HepG2 (cell line): ENCODE measurements around the gene DCP2. TPM values are rescaled to one million over a fixed set of nuclear protein-coding genes. Genes with fewer than 3 reads are reported as not detected.

ENCODE experiments used
- AGO1 ChIP-seq: fragments of 200-400 bp; formaldehyde crosslinking; IDR thresholded peaks from 2 replicates; pipeline ENCODE4 v1.6.1; 2017; ENCODE audit warnings: mild to moderate bottlenecking, low read depth, low read length, moderate library complexity; ENCODE audit not compliant: poor library complexity, severe bottlenecking
- CBX5 ChIP-seq: sonication (generic); formaldehyde crosslinking; IDR thresholded peaks from 2 replicates; pipeline ENCODE4 v1.4.0; 2020; ENCODE audit warnings: missing genetic modification reagents, borderline replicate concordance
- FOXK1 ChIP-seq: sonication (generic); formaldehyde crosslinking; IDR thresholded peaks from 2 replicates; pipeline ENCODE4 v1.4.0; 2020; ENCODE audit warnings: low read depth, missing genetic modification reagents, borderline replicate concordance
- HNRNPH1 ChIP-seq: fragments of 200-400 bp; formaldehyde crosslinking; optimal IDR thresholded peaks from 2 replicates; pipeline ENCODE3; 2017; ENCODE audit warnings: mild to moderate bottlenecking, low read depth, low read length
- NFIB ChIP-seq: sonication (generic); formaldehyde crosslinking; IDR thresholded peaks from 2 replicates; pipeline ENCODE4 v1.9.0; 2021; ENCODE audit warnings: missing genetic modification reagents, mild to moderate bottlenecking, borderline replicate concordance
- SNAI1 ChIP-seq: sonication (generic); formaldehyde crosslinking; IDR thresholded peaks from 2 replicates; pipeline ENCODE4 v1.5.0; 2020; ENCODE audit warnings: mild to moderate bottlenecking, missing genetic modification reagents, borderline replicate concordance
- SNAPC2 ChIP-seq: sonication (generic); formaldehyde crosslinking; IDR thresholded peaks from 2 replicates; pipeline ENCODE4 v1.8.1; 2022; ENCODE audit warnings: mild to moderate bottlenecking, missing genetic modification reagents
- SRSF1 ChIP-seq: fragments of 200-400 bp; formaldehyde crosslinking; optimal IDR thresholded peaks from 2 replicates; pipeline ENCODE3; 2017; ENCODE audit warnings: mild to moderate bottlenecking, low read depth, low read length, moderate library complexity
- TAF1 ChIP-seq: sonication (generic); formaldehyde crosslinking; IDR thresholded peaks from 2 replicates; pipeline ENCODE4 v1.4.0; 2020; ENCODE audit warnings: missing genetic modification reagents
- ZNF550 ChIP-seq: sonication (generic); formaldehyde crosslinking; IDR thresholded peaks from 2 replicates; pipeline ENCODE4 v1.4.0; 2020; ENCODE audit warnings: mild to moderate bottlenecking, missing genetic modification reagents, borderline replicate concordance
- ZNF674 ChIP-seq: sonication (generic); formaldehyde crosslinking; IDR thresholded peaks from 2 replicates; pipeline ENCODE4 v1.5.0; 2020; ENCODE audit warnings: low read depth, mild to moderate bottlenecking, missing genetic modification reagents
- ZNF891 ChIP-seq: sonication (generic); formaldehyde crosslinking; IDR thresholded peaks from 2 replicates; pipeline ENCODE4 v1.5.0; 2020; ENCODE audit warnings: mild to moderate bottlenecking, missing genetic modification reagents
- polyA plus RNA-seq, 8 experiments: library from polyadenylated mRNA; depleted of rRNA in 3 of 8; stranded (reverse) in 7 of 8; unstranded in 1 of 8; fragments of >200 nt; fragmentation: Illumina TruSeq in 4 of 8; extraction: Trizol in 4 of 8; gene quantifications; 2 replicates each; pipeline versions ENCODE4 v1.2.1 to v1.2.3, GENCODE V29; 2011 to 2016; ENCODE audit warnings: low read depth in 4 of 8, missing spikeins in 1 of 8, mixed read lengths in 1 of 8; ENCODE audit not compliant: insufficient read depth in 1 of 8
- total RNA-seq, 5 experiments: library from RNA; depleted of rRNA; stranded (reverse); fragments of >200 nt; fragmentation: Illumina TruSeq; extraction: Trizol; gene quantifications; 2 replicates each; pipeline ENCODE4 v1.2.3, GENCODE V29; 2016; ENCODE audit warnings: low read depth in 1 of 5
- TF ChIP-seq, protein P1 (sequence below): fragments of 450-650 bp; IDR thresholded peaks from 2 replicates; pipeline ENCODE4 v1.6.1; 2017
- TF ChIP-seq, protein P2 (sequence below), 2 experiments: sonication (generic) in 1 of 2; formaldehyde crosslinking in 1 of 2; IDR thresholded peaks; 2 replicates each; pipeline versions ENCODE4 v1.5.1 to v1.6.1; 2011 to 2020; ENCODE audit warnings: borderline replicate concordance in 1 of 2, low read depth in 1 of 2, low read length in 1 of 2, mild to moderate bottlenecking in 1 of 2, missing genetic modification reagents in 1 of 2, moderate library complexity in 1 of 2
- TF ChIP-seq, protein P3 (sequence below): sonication (generic); formaldehyde crosslinking; IDR thresholded peaks from 2 replicates; pipeline ENCODE4 v1.4.0; 2020; ENCODE audit warnings: mild to moderate bottlenecking, low read depth, missing genetic modification reagents
- TF ChIP-seq, protein P4 (sequence below): sonication (generic); formaldehyde crosslinking; conservative IDR thresholded peaks from 2 replicates; pipeline ENCODE4 v1.8.0; 2022; ENCODE audit warnings: low read depth, missing genetic modification reagents
- TF ChIP-seq, protein P5 (sequence below): sonication (generic); formaldehyde crosslinking; IDR thresholded peaks from 2 replicates; pipeline ENCODE4 v1.9.0; 2021; ENCODE audit warnings: missing genetic modification reagents, borderline replicate concordance
- TF ChIP-seq, protein P6 (sequence below): sonication (generic); formaldehyde crosslinking; IDR thresholded peaks from 2 replicates; pipeline ENCODE4 v1.4.0; 2020; ENCODE audit warnings: missing genetic modification reagents; ENCODE audit errors: not compliant biosample characterization

The DCP2 gene
- total and polyA plus RNA-seq, 2 of the 13 experiments (the other 11 are each of a cell fraction or from before 2014, with no cell fraction given), result 16.2 to 63.4 TPM

DNA sequence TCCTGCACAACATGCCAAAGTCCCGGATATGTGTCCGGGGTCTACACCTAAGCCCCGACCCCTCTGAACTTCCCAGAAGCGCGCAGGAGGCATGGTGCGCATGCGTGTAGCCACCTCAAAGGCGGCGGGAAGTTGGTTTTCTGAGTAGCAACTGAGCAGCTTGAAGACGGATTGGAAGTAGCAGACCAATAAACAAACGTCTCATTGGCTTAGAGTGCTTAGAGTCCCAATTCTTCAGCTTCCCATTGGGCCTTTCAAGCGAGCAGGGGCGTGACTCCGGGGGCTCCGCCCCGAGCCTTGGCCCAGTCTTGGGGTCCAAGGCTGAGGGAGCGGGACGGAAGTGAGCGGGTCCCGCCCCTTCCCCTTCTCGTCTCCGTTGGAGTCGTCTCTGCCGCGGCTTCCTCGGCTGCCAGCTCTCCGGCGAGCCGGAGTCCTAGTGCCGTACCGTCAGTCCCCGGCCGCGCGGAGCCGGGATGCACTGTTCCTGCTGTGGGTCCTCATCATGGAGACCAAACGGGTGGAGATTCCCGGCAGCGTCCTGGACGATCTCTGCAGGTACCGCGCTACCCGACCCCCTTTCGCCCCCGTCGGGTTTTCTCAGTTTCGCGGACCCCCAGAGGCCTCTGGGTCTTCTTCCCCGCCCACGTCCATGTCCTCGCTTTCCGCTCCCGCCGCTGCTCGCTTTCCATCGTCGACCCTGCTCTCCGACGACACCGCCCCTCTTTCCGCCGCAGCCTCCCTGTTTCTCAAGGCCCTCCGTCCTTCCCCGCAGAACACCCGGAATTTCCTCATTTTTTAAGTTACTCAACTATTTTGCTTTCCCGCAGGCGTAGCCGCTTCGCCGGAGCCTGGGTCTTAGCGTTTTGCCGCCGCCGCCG lies at the start of gene DCP2 (continued):
- TF ChIP-seq FOXK1 (CRISPR knock-in tag), result peak; percentile 93
- TF ChIP-seq, protein P1, sequence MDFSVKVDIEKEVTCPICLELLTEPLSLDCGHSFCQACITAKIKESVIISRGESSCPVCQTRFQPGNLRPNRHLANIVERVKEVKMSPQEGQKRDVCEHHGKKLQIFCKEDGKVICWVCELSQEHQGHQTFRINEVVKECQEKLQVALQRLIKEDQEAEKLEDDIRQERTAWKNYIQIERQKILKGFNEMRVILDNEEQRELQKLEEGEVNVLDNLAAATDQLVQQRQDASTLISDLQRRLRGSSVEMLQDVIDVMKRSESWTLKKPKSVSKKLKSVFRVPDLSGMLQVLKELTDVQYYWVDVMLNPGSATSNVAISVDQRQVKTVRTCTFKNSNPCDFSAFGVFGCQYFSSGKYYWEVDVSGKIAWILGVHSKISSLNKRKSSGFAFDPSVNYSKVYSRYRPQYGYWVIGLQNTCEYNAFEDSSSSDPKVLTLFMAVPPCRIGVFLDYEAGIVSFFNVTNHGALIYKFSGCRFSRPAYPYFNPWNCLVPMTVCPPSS, result no peak
- TF ChIP-seq TAF1, result peak; percentile 93
- TF ChIP-seq, protein P2, sequence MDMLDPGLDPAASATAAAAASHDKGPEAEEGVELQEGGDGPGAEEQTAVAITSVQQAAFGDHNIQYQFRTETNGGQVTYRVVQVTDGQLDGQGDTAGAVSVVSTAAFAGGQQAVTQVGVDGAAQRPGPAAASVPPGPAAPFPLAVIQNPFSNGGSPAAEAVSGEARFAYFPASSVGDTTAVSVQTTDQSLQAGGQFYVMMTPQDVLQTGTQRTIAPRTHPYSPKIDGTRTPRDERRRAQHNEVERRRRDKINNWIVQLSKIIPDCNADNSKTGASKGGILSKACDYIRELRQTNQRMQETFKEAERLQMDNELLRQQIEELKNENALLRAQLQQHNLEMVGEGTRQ (IDR thresholded peaks at IDR 0.05; ENCODE audit: low read depth, low read length), result no peak
- TF ChIP-seq, protein P2 (CRISPR knock-in tag; IDR thresholded peaks at IDR 0.05; ENCODE audit: borderline replicate concordance), result no peak
- peak; percentile 71; the same call in 1 of the 2 replicates for TF ChIP-seq SNAPC2
- no peak for TF ChIP-seq ZNF550 (CRISPR knock-in tag)
- no peak for TF ChIP-seq SRSF1
- TF ChIP-seq, protein P3, sequence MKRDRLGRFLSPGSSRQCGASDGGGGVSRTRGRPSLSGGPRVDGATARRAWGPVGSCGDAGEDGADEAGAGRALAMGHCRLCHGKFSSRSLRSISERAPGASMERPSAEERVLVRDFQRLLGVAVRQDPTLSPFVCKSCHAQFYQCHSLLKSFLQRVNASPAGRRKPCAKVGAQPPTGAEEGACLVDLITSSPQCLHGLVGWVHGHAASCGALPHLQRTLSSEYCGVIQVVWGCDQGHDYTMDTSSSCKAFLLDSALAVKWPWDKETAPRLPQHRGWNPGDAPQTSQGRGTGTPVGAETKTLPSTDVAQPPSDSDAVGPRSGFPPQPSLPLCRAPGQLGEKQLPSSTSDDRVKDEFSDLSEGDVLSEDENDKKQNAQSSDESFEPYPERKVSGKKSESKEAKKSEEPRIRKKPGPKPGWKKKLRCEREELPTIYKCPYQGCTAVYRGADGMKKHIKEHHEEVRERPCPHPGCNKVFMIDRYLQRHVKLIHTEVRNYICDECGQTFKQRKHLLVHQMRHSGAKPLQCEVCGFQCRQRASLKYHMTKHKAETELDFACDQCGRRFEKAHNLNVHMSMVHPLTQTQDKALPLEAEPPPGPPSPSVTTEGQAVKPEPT (CRISPR knock-in tag), result no peak; the same call in 1 of the 2 replicates
- TF ChIP-seq, protein P4, sequence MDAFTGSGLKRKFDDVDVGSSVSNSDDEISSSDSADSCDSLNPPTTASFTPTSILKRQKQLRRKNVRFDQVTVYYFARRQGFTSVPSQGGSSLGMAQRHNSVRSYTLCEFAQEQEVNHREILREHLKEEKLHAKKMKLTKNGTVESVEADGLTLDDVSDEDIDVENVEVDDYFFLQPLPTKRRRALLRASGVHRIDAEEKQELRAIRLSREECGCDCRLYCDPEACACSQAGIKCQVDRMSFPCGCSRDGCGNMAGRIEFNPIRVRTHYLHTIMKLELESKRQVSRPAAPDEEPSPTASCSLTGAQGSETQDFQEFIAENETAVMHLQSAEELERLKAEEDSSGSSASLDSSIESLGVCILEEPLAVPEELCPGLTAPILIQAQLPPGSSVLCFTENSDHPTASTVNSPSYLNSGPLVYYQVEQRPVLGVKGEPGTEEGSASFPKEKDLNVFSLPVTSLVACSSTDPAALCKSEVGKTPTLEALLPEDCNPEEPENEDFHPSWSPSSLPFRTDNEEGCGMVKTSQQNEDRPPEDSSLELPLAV (CRISPR knock-in tag), result no peak
- 0 out of 2 replicates have a peak, but pooled peaks have one; percentile 67 for TF ChIP-seq SNAI1 (CRISPR knock-in tag)
- no peak for TF ChIP-seq HNRNPH1
- TF ChIP-seq ZNF891 (CRISPR knock-in tag), result no peak; the same call in none of the 2 replicates
- TF ChIP-seq, protein P5, sequence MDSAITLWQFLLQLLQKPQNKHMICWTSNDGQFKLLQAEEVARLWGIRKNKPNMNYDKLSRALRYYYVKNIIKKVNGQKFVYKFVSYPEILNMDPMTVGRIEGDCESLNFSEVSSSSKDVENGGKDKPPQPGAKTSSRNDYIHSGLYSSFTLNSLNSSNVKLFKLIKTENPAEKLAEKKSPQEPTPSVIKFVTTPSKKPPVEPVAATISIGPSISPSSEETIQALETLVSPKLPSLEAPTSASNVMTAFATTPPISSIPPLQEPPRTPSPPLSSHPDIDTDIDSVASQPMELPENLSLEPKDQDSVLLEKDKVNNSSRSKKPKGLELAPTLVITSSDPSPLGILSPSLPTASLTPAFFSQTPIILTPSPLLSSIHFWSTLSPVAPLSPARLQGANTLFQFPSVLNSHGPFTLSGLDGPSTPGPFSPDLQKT, result no peak
- TF ChIP-seq ZNF674, result no peak
- no peak; the same call in 1 of the 2 replicates for TF ChIP-seq CBX5 (CRISPR knock-in tag)
- no peak for TF ChIP-seq NFIB (CRISPR knock-in tag)
- peak; percentile 32 for TF ChIP-seq AGO1
- TF ChIP-seq, protein P6, sequence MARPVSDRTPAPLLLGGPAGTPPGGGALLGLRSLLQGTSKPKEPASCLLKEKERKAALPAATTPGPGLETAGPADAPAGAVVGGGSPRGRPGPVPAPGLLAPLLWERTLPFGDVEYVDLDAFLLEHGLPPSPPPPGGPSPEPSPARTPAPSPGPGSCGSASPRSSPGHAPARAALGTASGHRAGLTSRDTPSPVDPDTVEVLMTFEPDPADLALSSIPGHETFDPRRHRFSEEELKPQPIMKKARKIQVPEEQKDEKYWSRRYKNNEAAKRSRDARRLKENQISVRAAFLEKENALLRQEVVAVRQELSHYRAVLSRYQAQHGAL (CRISPR knock-in tag), result no peak
